Measurements from ENCODE around the gene TMSB4X. TPM values are rescaled to one million over a fixed set of nuclear protein-coding genes. Genes with fewer than 3 reads are reported as not detected.

The TMSB4X gene
- total and polyA plus RNA-seq, 2 of the 8 experiments (the other 6 are each of a cell fraction or from before 2014, with no cell fraction given): 2,063 to 2,112 TPM

DNA sequence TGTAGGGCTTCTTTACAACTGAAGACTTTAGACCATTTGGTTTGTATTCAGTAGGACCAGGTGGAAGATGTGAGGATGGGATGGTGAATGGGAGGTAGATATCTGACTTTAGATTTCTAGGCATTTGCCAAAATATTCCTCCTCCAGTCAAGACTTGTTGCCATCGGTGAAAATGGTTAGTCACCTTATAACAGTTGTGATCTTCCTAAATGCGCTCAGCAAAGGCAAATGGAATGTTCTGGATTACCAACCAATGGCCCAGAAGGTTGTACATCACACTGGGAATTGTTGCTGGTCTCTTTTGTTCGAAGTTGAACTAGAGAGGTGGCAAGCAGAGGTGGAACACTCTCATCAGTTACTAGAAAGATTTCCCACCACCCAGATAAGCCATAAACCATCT lies 33.9 kb downstream of the TMSB4X start:
- H3K9ac ChIP-seq (replicated peaks in 1 of 4; ENCODE audit: extremely low read depth in 1 of 4, low read depth in 3 of 4, low read length in 3 of 4): no peak overlapping the region
- no peaks in the 10 kb centered on the region for H3K79me2 ChIP-seq (ENCODE audit: control insufficient read depth in 1 of 2, insufficient read depth in 2 of 2, low read length in 2 of 2)
- no peak overlapping the region for H4K8ac ChIP-seq (ENCODE audit: extremely low read depth, insufficient read depth, low read length)
- no peaks in the 10 kb centered on the region for H3K9me3 ChIP-seq (ENCODE audit: insufficient read depth in 2 of 2, low read depth in 1 of 2, low read length in 1 of 2)
- no peak for TF ChIP-seq GTF2F1 (IDR thresholded peaks at IDR 0.05; ENCODE audit: borderline replicate concordance, low read depth, low read length)
- H4K5ac ChIP-seq (ENCODE audit: insufficient read length, low read depth, low read length): no peak overlapping the region
- ChIA-PET CTCF (ENCODE audit: partially characterized antibody) (interaction anchor here (0.6 kb wide), 1 partner anchor 240 kb away, joined by 3 read pairs; no protein-coding TSS in a partner anchor), POLR2A (ENCODE audit: partially characterized antibody) (no interaction called here)
- FAIRE-seq (no peak), DNase-seq (ENCODE audit: low read depth in 1 of 2, low spot score in 2 of 2) (no peak)
- no peak overlapping the region for H2BK5ac ChIP-seq (ENCODE audit: low read depth, low read length)
- no peak overlapping the region for H3K14ac ChIP-seq (ENCODE audit: insufficient read length)
- H4K20me1 ChIP-seq (replicated peaks in 1 of 2; ENCODE audit: control insufficient read depth in 1 of 2, insufficient read depth in 2 of 2, low read length in 2 of 2): no peaks in the 10 kb centered on the region
- H3K23me2 ChIP-seq (ENCODE audit: low read depth, low read length): no peaks in the 10 kb centered on the region
- no peak overlapping the region for H3K4ac ChIP-seq (replicated peaks; ENCODE audit: insufficient read length, low read depth, low read length)
- H3K27ac ChIP-seq (ENCODE audit: low read depth, low read length): no peak overlapping the region
- no peak overlapping the region for H3K4me2 ChIP-seq (ENCODE audit: insufficient read depth in 1 of 2, low read depth in 2 of 2, low read length in 2 of 2)
- no peaks in the 10 kb centered on the region for H3K36me3 ChIP-seq (ENCODE audit: control insufficient read depth in 2 of 4, insufficient read depth in 4 of 4, low read length in 3 of 4)
- no peak overlapping the region for H3K4me3 ChIP-seq (ENCODE audit: extremely low read depth in 1 of 4, insufficient read depth in 2 of 4, low read depth in 3 of 4, low read length in 4 of 4)
- H3K23ac ChIP-seq (ENCODE audit: insufficient read length): no peak overlapping the region
- H2BK12ac ChIP-seq (ENCODE audit: low read depth, low read length): no peak overlapping the region
- peaks cover 0 to 2% (median 1%) of the 10 kb centered on the region in 4 experiments; a peak in 2 of 7 replicates for H3K4me1 ChIP-seq (replicated peaks in 1 of 4; ENCODE audit: control insufficient read depth in 3 of 4, insufficient read depth in 4 of 4, low read length in 3 of 4)
- H3K27me3 ChIP-seq (replicated peaks in 1 of 4; ENCODE audit: control insufficient read depth in 3 of 4, extremely low read depth in 1 of 4, insufficient read depth in 3 of 4, low read length in 3 of 4): no peaks in the 10 kb centered on the region
- no peaks in the 10 kb centered on the region for H3K79me1 ChIP-seq (ENCODE audit: low read depth, low read length)
- no peak overlapping the region for H3K56ac ChIP-seq (replicated peaks; ENCODE audit: insufficient read length, low read depth, low read length)
- no peak overlapping the region for H2BK15ac ChIP-seq (ENCODE audit: low read length)
- no peak overlapping the region for H2AK5ac ChIP-seq (ENCODE audit: low read depth, low read length)
- 89% methylated on average over 3 of the region's 3 CpGs; no CpG with 5 or more reads in 1 of the 2 experiments for WGBS, 2 experiments (ENCODE audit: extremely low coverage in 1 of 2, insufficient coverage in 1 of 2, insufficient read length in 1 of 2, insufficient replicate concordance in 2 of 2, low coverage in 1 of 2, low lambda C conversion rate in 2 of 2, missing lambda C conversion rate in 1 of 2)
- no peak overlapping the region for H2BK20ac ChIP-seq (ENCODE audit: low read length)
- no peak overlapping the region for H2AFZ ChIP-seq (ENCODE audit: low read length)
- no peak overlapping the region for H3K18ac ChIP-seq (ENCODE audit: extremely low read depth, low read length)
- no peak overlapping the region for H4K91ac ChIP-seq (replicated peaks; ENCODE audit: insufficient read length, low read length)
- H2BK120ac ChIP-seq (replicated peaks; ENCODE audit: low read depth, low read length): no peak overlapping the region

Measured in H1 (cell line).